ENCODE data around the gene SCLT1.

SCLT1 gene

GRCh38 chr4:128951316-128951715 is 142.0 kb downstream of the SCLT1 start:
- no peak overlapping the region for H3K4me3 Mint-ChIP-seq
- H3K36me3 Mint-ChIP-seq (ENCODE audit: low read depth): peaks cover 17% of the 10 kb centered on the region
- H3K27ac Mint-ChIP-seq: no peak overlapping the region
- TF ChIP-seq, protein P1, sequence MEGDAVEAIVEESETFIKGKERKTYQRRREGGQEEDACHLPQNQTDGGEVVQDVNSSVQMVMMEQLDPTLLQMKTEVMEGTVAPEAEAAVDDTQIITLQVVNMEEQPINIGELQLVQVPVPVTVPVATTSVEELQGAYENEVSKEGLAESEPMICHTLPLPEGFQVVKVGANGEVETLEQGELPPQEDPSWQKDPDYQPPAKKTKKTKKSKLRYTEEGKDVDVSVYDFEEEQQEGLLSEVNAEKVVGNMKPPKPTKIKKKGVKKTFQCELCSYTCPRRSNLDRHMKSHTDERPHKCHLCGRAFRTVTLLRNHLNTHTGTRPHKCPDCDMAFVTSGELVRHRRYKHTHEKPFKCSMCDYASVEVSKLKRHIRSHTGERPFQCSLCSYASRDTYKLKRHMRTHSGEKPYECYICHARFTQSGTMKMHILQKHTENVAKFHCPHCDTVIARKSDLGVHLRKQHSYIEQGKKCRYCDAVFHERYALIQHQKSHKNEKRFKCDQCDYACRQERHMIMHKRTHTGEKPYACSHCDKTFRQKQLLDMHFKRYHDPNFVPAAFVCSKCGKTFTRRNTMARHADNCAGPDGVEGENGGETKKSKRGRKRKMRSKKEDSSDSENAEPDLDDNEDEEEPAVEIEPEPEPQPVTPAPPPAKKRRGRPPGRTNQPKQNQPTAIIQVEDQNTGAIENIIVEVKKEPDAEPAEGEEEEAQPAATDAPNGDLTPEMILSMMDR (IDR thresholded peaks at IDR 0.05): no peak
- DNase-seq: no peak
- H3K9me3 Mint-ChIP-seq: no peaks in the 10 kb centered on the region
- H3K27me3 Mint-ChIP-seq (ENCODE audit: low read depth, poor library complexity): no peaks in the 10 kb centered on the region
- no peaks in the 10 kb centered on the region for H3K4me1 Mint-ChIP-seq

DNA sequence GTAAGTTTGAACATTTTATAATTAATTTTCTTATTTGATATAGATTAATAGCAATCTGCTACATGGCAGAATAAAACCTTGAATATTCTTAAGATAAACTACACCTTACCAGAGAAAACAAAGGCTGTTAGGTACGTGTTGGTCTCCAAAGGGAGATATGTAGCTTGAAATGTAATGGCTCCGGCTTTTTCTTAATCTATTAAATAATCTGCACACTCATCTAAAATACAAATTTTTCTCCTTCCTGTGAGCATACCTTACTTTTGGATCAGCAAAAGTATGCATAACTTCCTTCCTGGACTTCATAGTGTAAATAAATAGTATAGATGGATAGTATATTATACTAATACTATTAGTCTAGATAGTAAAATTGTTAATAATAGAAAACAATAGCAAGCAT is 142.5 kb downstream of the SCLT1 start:
- Mint-ChIP-seq H3K9me3 (no peaks in the 10 kb centered on the region), H3K36me3 (ENCODE audit: low read depth) (peaks cover 17% of the 10 kb centered on the region), H3K27ac (no peak overlapping the region), H3K4me3 (no peak overlapping the region), H3K4me1 (no peaks in the 10 kb centered on the region), H3K27me3 (ENCODE audit: low read depth, poor library complexity) (no peaks in the 10 kb centered on the region)
- TF ChIP-seq, protein P1 (IDR thresholded peaks at IDR 0.05): no peak
- DNase-seq: no peak

GRCh38 chr4:128946916-128947315 is 146.4 kb downstream of the SCLT1 start:
- no peak overlapping the region for H3K27ac Mint-ChIP-seq
- TF ChIP-seq, protein P1 (IDR thresholded peaks at IDR 0.05): no peak
- H3K36me3 Mint-ChIP-seq (ENCODE audit: low read depth): peaks cover 30% of the 10 kb centered on the region
- no peaks in the 10 kb centered on the region for H3K27me3 Mint-ChIP-seq (ENCODE audit: low read depth, poor library complexity)
- no peak for DNase-seq
- no peak overlapping the region for H3K4me3 Mint-ChIP-seq
- no peaks in the 10 kb centered on the region for H3K9me3 Mint-ChIP-seq
- no peaks in the 10 kb centered on the region for H3K4me1 Mint-ChIP-seq

DNA sequence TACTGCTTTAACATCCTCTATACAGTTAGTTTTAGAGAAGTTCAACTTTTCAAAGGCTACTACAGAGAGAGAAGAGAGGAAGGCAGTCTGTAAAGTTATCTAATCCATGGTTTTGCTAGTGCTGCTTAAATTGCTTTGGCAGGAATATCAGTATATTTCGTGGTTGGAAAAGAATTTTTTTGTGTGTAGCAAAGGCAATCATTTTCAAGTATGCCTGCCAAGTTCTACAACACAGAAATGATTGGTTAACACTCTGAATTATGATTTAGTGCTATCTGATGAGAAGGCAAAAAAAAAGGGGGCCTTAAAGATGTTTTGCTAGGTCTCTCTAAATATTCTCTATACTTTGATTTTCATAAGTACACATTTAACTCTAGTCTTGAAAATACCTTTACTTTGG is 150.7 kb downstream of the SCLT1 start:
- Mint-ChIP-seq H3K36me3 (ENCODE audit: low read depth) (peaks cover 28% of the 10 kb centered on the region), H3K4me3 (no peak overlapping the region), H3K9me3 (no peaks in the 10 kb centered on the region), H3K27me3 (ENCODE audit: low read depth, poor library complexity) (no peaks in the 10 kb centered on the region), H3K27ac (no peak overlapping the region), H3K4me1 (no peaks in the 10 kb centered on the region)
- TF ChIP-seq, protein P1 (IDR thresholded peaks at IDR 0.05): no peak
- DNase-seq: no peak

- Mint-ChIP-seq H3K36me3 (ENCODE audit: low read depth) (peaks cover 31% of the 10 kb centered on the region), H3K9me3 (no peaks in the 10 kb centered on the region), H3K4me3 (no peak overlapping the region), H3K27me3 (ENCODE audit: low read depth, poor library complexity) (no peaks in the 10 kb centered on the region), H3K4me1 (no peaks in the 10 kb centered on the region), H3K27ac (no peak overlapping the region)
- TF ChIP-seq, protein P1 (IDR thresholded peaks at IDR 0.05): no peak
- DNase-seq: no peak
Measured at GRCh38 chr4:128940971-128941370, 152.4 kb downstream of the SCLT1 start.

GRCh38 chr4:128930051-128930450 is 163.3 kb downstream of the SCLT1 start:
- H3K4me3 Mint-ChIP-seq: no peak overlapping the region
- H3K27me3 Mint-ChIP-seq (ENCODE audit: low read depth, poor library complexity): no peaks in the 10 kb centered on the region
- H3K36me3 Mint-ChIP-seq (ENCODE audit: low read depth): peaks cover 51% of the 10 kb centered on the region
- TF ChIP-seq, protein P1 (IDR thresholded peaks at IDR 0.05): no peak
- peaks cover 4% of the 10 kb centered on the region for H3K9me3 Mint-ChIP-seq
- no peaks in the 10 kb centered on the region for H3K4me1 Mint-ChIP-seq
- DNase-seq: no peak
- no peak overlapping the region for H3K27ac Mint-ChIP-seq

Measured in nephron progenitor cell (in vitro differentiated cells).